Measurements from ENCODE around the gene DDX10. TPM values are rescaled to one million over a fixed set of nuclear protein-coding genes. Genes with fewer than 3 reads are reported as not detected.

The DDX10 gene
- total and polyA plus RNA-seq, 2 of the 8 experiments (the other 6 are each of a cell fraction or from before 2014, with no cell fraction given) = 49.2 to 52.2 TPM

GRCh38 chr11:108926171-108926840 is 261.4 kb downstream of the DDX10 start:
- FAIRE-seq = no peak
- no peak overlapping the region for H3K4me2 ChIP-seq (ENCODE audit: insufficient read depth in 1 of 2, low read depth in 2 of 2, low read length in 2 of 2)
- TF ChIP-seq SUZ12 (IDR thresholded peaks at IDR 0.05; ENCODE audit: low read length) (no peak), SIRT6 (IDR thresholded peaks at IDR 0.05; ENCODE audit: low read length) (no peak), SP2 (IDR thresholded peaks at IDR 0.05; ENCODE audit: low read length) (no peak), TEAD4 (IDR thresholded peaks at IDR 0.05; ENCODE audit: low read depth, low read length) (no peak), TAF1 (IDR thresholded peaks at IDR 0.05; ENCODE audit: low read depth, low read length) (no peak), POLR2AphosphoS5 (IDR thresholded peaks at IDR 0.05; ENCODE audit: low read depth, low read length) (no peak), CHD1 (IDR thresholded peaks at IDR 0.05; ENCODE audit: low read depth, low read length) (no peak), ZNF274 (IDR thresholded peaks at IDR 0.05; ENCODE audit: borderline replicate concordance, extremely low read depth, low read length) (no peak), SIX5 (IDR thresholded peaks at IDR 0.05; ENCODE audit: low read depth, low read length) (no peak), GABPA (IDR thresholded peaks at IDR 0.05; ENCODE audit: borderline replicate concordance, insufficient read depth, low read length) (no peak), CTBP2 (IDR thresholded peaks at IDR 0.05; ENCODE audit: borderline replicate concordance, insufficient read depth, insufficient read length, low read length) (no peak), CBX5 (IDR thresholded peaks at IDR 0.05; ENCODE audit: low read depth, low read length) (no peak), NANOG (IDR thresholded peaks at IDR 0.05; ENCODE audit: insufficient read depth, low read depth, low read length, poor library complexity, severe bottlenecking) (no peak), RXRA (IDR thresholded peaks at IDR 0.05; ENCODE audit: insufficient read depth, low read depth, low read length) (no peak)

More at GRCh38 chr11:108926171-108926840, 261.4 kb downstream of the DDX10 start:
- no peak overlapping the region for H3K4me3 ChIP-seq (ENCODE audit: extremely low read depth in 1 of 4, insufficient read depth in 2 of 4, low read depth in 3 of 4, low read length in 4 of 4)
- H4K8ac ChIP-seq (ENCODE audit: extremely low read depth, insufficient read depth, low read length) = no peak overlapping the region
- H3K56ac ChIP-seq (replicated peaks; ENCODE audit: insufficient read length, low read depth, low read length) = no peak overlapping the region
- H2BK120ac ChIP-seq (replicated peaks; ENCODE audit: low read depth, low read length) = no peak overlapping the region
- no peaks in the 10 kb centered on the region for H3K79me1 ChIP-seq (ENCODE audit: low read depth, low read length)
- no peaks in the 10 kb centered on the region for H3K23me2 ChIP-seq (ENCODE audit: low read depth, low read length)
- H3K36me3 ChIP-seq (ENCODE audit: control insufficient read depth in 2 of 4, insufficient read depth in 4 of 4, low read length in 3 of 4) = no peaks in the 10 kb centered on the region
- H3K9ac ChIP-seq (replicated peaks in 1 of 4; ENCODE audit: extremely low read depth in 1 of 4, low read depth in 3 of 4, low read length in 3 of 4) = no peak overlapping the region
- no peak overlapping the region for H2AFZ ChIP-seq (ENCODE audit: low read length)
- H3K18ac ChIP-seq (ENCODE audit: extremely low read depth, low read length) = no peak overlapping the region
- H2BK15ac ChIP-seq (ENCODE audit: low read length) = no peak overlapping the region
- H3K4me1 ChIP-seq (replicated peaks in 1 of 4; ENCODE audit: control insufficient read depth in 3 of 4, insufficient read depth in 4 of 4, low read length in 3 of 4) = no peaks in the 10 kb centered on the region; a peak in 1 of 7 replicates
- no peak overlapping the region for H2AK5ac ChIP-seq (ENCODE audit: low read depth, low read length)
- no peak overlapping the region for H2BK12ac ChIP-seq (ENCODE audit: low read depth, low read length)
- H4K5ac ChIP-seq (ENCODE audit: insufficient read length, low read depth, low read length) = no peak overlapping the region
- no peaks in the 10 kb centered on the region for H3K79me2 ChIP-seq (ENCODE audit: control insufficient read depth in 1 of 2, insufficient read depth in 2 of 2, low read length in 2 of 2)
- H4K20me1 ChIP-seq (replicated peaks in 1 of 2; ENCODE audit: control insufficient read depth in 1 of 2, insufficient read depth in 2 of 2, low read length in 2 of 2) = no peaks in the 10 kb centered on the region
- H4K91ac ChIP-seq (replicated peaks; ENCODE audit: insufficient read length, low read length) = no peak overlapping the region
- ChIA-PET POLR2A (ENCODE audit: partially characterized antibody) (no interaction called here), CTCF (ENCODE audit: partially characterized antibody) (interaction anchor here (1.4 to 1.5 kb wide), 2 partner anchors 10 to 228 kb away, joined by 3 read pairs; no protein-coding TSS in a partner anchor)
- no peaks in the 10 kb centered on the region for H3K27me3 ChIP-seq (replicated peaks in 1 of 4; ENCODE audit: control insufficient read depth in 3 of 4, extremely low read depth in 1 of 4, insufficient read depth in 3 of 4, low read length in 3 of 4)
- H3K14ac ChIP-seq (ENCODE audit: insufficient read length) = no peak overlapping the region
- no peak overlapping the region for H3K23ac ChIP-seq (ENCODE audit: insufficient read length)
- WGBS, 2 experiments (ENCODE audit: extremely low coverage in 1 of 2, insufficient coverage in 1 of 2, insufficient read length in 1 of 2, insufficient replicate concordance in 2 of 2, low coverage in 1 of 2, low lambda C conversion rate in 2 of 2, missing lambda C conversion rate in 1 of 2) = 85% methylated on average over 5 of the region's 5 CpGs; no CpG with 5 or more reads in 1 of the 2 experiments
- no peak for DNase-seq (ENCODE audit: low read depth in 1 of 2, low spot score in 2 of 2)
- no peak overlapping the region for H2BK20ac ChIP-seq (ENCODE audit: low read length)
- H2BK5ac ChIP-seq (ENCODE audit: low read depth, low read length) = no peak overlapping the region
- H3K4ac ChIP-seq (replicated peaks; ENCODE audit: insufficient read length, low read depth, low read length) = no peak overlapping the region
- no peaks in the 10 kb centered on the region for H3K9me3 ChIP-seq (ENCODE audit: insufficient read depth in 2 of 2, low read depth in 1 of 2, low read length in 1 of 2)
- H3K27ac ChIP-seq (ENCODE audit: low read depth, low read length) = no peak overlapping the region

Data from H1 (cell line).